Forelimb muscle (tissue), 1 donor: ENCODE results near the gene FAM107B. TPM values are rescaled to one million over a fixed set of nuclear protein-coding genes. Genes with fewer than 3 reads are reported as not detected.
"Not testable (repeated sequence)": the region's sequence is repeated elsewhere in the genome, so short reads cannot be mapped to it uniquely, and the experiment has no call there.

Source experiments
- DNase-seq: peaks from one replicate; pipeline ENCODE4 v3.0.0-alpha.2; 2013; ENCODE audit warnings: low read depth
- polyA plus RNA-seq: library from polyadenylated mRNA; unstranded; fragments of 120-200 nt; gene quantifications from one replicate; pipeline ENCODE4 v1.2.1, GENCODE V29; 2013; ENCODE audit not compliant: insufficient read length

FAM107B gene
- polyA plus RNA-seq, 1 donor, result 17.7 TPM

- DNase-seq, result no peak
These were observed 38.7 kb downstream of the FAM107B start for GRCh38 chr10:14736043-14736442.

GRCh38 chr10:14731875-14732512, 42.7 kb downstream of the FAM107B start:
- DNase-seq, result no peak

- no peak for DNase-seq
These were observed 46.4 kb downstream of the FAM107B start for GRCh38 chr10:14728346-14728745.

GRCh38 chr10:14727924-14728323, 46.8 kb downstream of the FAM107B start:
- DNase-seq, result no peak

- no peak for DNase-seq
These were observed 47.2 kb downstream of the FAM107B start for GRCh38 chr10:14727465-14727864.

GRCh38 chr10:14724931-14725330, 49.8 kb downstream of the FAM107B start:
- no peak for DNase-seq

- DNase-seq, result no peak
These were observed 51.5 kb downstream of the FAM107B start for GRCh38 chr10:14723052-14723689.

- DNase-seq, result no peak
These were observed 57.1 kb downstream of the FAM107B start for GRCh38 chr10:14717552-14717951.

- no peak for DNase-seq
These were observed 61.7 kb downstream of the FAM107B start for GRCh38 chr10:14712991-14713424.

- not testable (repeated sequence) for DNase-seq
These were observed 65.4 kb downstream of the FAM107B start for GRCh38 chr10:14709344-14709743.

GRCh38 chr10:14707481-14707880, 67.2 kb downstream of the FAM107B start:
- no peak for DNase-seq

- DNase-seq, result no peak
These were observed 69.0 kb downstream of the FAM107B start for GRCh38 chr10:14705548-14706230.

- no peak for DNase-seq
These were observed 71.1 kb downstream of the FAM107B start for GRCh38 chr10:14703631-14704001.

- DNase-seq, result no peak
These were observed 73.2 kb downstream of the FAM107B start for GRCh38 chr10:14701466-14701865.

GRCh38 chr10:14700546-14700945, 74.2 kb downstream of the FAM107B start:
- DNase-seq, result no peak

GRCh38 chr10:14699482-14699881, 75.2 kb downstream of the FAM107B start:
- DNase-seq, result no peak

- no peak for DNase-seq
These were observed 75.9 kb downstream of the FAM107B start for GRCh38 chr10:14698829-14699170.

GRCh38 chr10:14698111-14698828, 76.4 kb downstream of the FAM107B start:
- DNase-seq, result no peak

- no peak for DNase-seq
These were observed 77.4 kb downstream of the FAM107B start for GRCh38 chr10:14697281-14697680.

GRCh38 chr10:14696821-14697220, 77.9 kb downstream of the FAM107B start:
- DNase-seq, result no peak

GRCh38 chr10:14695847-14696480, 78.7 kb downstream of the FAM107B start:
- no peak for DNase-seq

GRCh38 chr10:14693891-14694290, 80.8 kb downstream of the FAM107B start:
- DNase-seq, result no peak
